Ishikawa (cell line): ENCODE measurements around the gene MIEN1.

Source experiments
- CEBPB ChIP-seq: IDR thresholded peaks from 2 replicates; pipeline ENCODE4 v1.6.1; 2012
- CREB1 ChIP-seq: IDR thresholded peaks from 2 replicates; pipeline ENCODE4 v1.6.1; 2012; ENCODE audit warnings: low read depth
- EGR1 ChIP-seq: IDR thresholded peaks from 2 replicates; pipeline ENCODE4 v1.6.1; 2012
- EP300 ChIP-seq: IDR thresholded peaks from 2 replicates; pipeline ENCODE4 v1.6.1; 2012; ENCODE audit warnings: borderline replicate concordance
- FOXM1 ChIP-seq: IDR thresholded peaks from 2 replicates; pipeline ENCODE4 v1.6.1; 2012; ENCODE audit warnings: low read depth, borderline replicate concordance
- MAX ChIP-seq: IDR thresholded peaks from 2 replicates; pipeline ENCODE4 v1.6.1; 2012
- NFIC ChIP-seq: IDR thresholded peaks from 2 replicates; pipeline ENCODE4 v1.6.1; 2012
- RAD21 ChIP-seq: IDR thresholded peaks from 2 replicates; pipeline ENCODE4 v1.6.1; 2012; ENCODE audit warnings: low read depth
- REST ChIP-seq: IDR thresholded peaks from 2 replicates; pipeline ENCODE4 v1.6.1; 2012; ENCODE audit warnings: low read depth, mild to moderate bottlenecking
- TAF1 ChIP-seq: IDR thresholded peaks from 2 replicates; pipeline ENCODE4 v1.6.1; 2012; ENCODE audit warnings: low read depth, mild to moderate bottlenecking
- TCF12 ChIP-seq: IDR thresholded peaks from 2 replicates; pipeline ENCODE4 v1.6.1; 2012; ENCODE audit warnings: low read depth
- TEAD4 ChIP-seq: IDR thresholded peaks from 2 replicates; pipeline ENCODE4 v1.6.1; 2012
- USF1 ChIP-seq: IDR thresholded peaks from 2 replicates; pipeline ENCODE4 v1.6.1; 2012
- YY1 ChIP-seq: IDR thresholded peaks from 2 replicates; pipeline ENCODE4 v1.6.1; 2012; ENCODE audit warnings: low read depth
- ZBTB7A ChIP-seq: IDR thresholded peaks from 2 replicates; pipeline ENCODE4 v1.6.1; 2012; ENCODE audit warnings: low read depth

MIEN1 gene

GRCh38 chr17:39753514-39754160 lies 23.3 kb upstream of the MIEN1 start:
- peak; percentile 12; the same call in 1 of the 2 replicates for TF ChIP-seq YY1
- TF ChIP-seq EGR1: no peak
- peak; percentile 86 for TF ChIP-seq MAX
- TF ChIP-seq TAF1: no peak

- no peak for TF ChIP-seq NFIC
- no peak for TF ChIP-seq MAX
- no peak for TF ChIP-seq EP300
- no peak for TF ChIP-seq CREB1
- TF ChIP-seq TCF12: no peak
- no peak for TF ChIP-seq TEAD4
- no peak for TF ChIP-seq FOXM1
- 0 out of 2 replicates have a peak, but pooled peaks have one; percentile 2 for TF ChIP-seq ZBTB7A
Measured at GRCh38 chr17:39752241-39752881, 22.0 kb upstream of the MIEN1 start.

- TF ChIP-seq RAD21 (no peak), ZBTB7A (peak; percentile 56; the same call in 1 of the 2 replicates), NFIC (0 out of 2 replicates have a peak, but pooled peaks have one; percentile 32), EGR1 (no peak), MAX (0 out of 2 replicates have a peak, but pooled peaks have one; percentile 9), TEAD4 (no peak), TAF1 (no peak), CEBPB (no peak), EP300 (0 out of 2 replicates have a peak, but pooled peaks have one; percentile 17), TCF12 (peak; percentile 23; the same call in 1 of the 2 replicates), REST (no peak), FOXM1 (no peak), USF1 (no peak), YY1 (no peak), CREB1 (no peak)
Measured at GRCh38 chr17:39751637-39752036, 21.3 kb upstream of the MIEN1 start.

GRCh38 chr17:39751016-39751543 lies 20.7 kb upstream of the MIEN1 start:
- TF ChIP-seq TCF12 (no peak), CREB1 (no peak), TAF1 (no peak), NFIC (no peak), USF1 (no peak), YY1 (no peak), EGR1 (no peak), REST (no peak), ZBTB7A (no peak), FOXM1 (no peak), RAD21 (no peak), EP300 (no peak), MAX (no peak), TEAD4 (no peak), CEBPB (no peak)
